ENCODE results near the gene MELTF. TPM values are rescaled to one million over a fixed set of nuclear protein-coding genes. Genes with fewer than 3 reads are reported as not detected.

The MELTF gene
- total and polyA plus RNA-seq, 9 of the 15 experiments (the other 6 are each of a cell fraction or from before 2014, with no cell fraction given): 0.35 to 10.5 (median 4.5) TPM

- TF ChIP-seq ZFP1 (CRISPR knock-in tag; IDR thresholded peaks at IDR 0.05): 0 out of 2 replicates have a peak, but pooled peaks have one; percentile 35
- TF ChIP-seq, protein P1, sequence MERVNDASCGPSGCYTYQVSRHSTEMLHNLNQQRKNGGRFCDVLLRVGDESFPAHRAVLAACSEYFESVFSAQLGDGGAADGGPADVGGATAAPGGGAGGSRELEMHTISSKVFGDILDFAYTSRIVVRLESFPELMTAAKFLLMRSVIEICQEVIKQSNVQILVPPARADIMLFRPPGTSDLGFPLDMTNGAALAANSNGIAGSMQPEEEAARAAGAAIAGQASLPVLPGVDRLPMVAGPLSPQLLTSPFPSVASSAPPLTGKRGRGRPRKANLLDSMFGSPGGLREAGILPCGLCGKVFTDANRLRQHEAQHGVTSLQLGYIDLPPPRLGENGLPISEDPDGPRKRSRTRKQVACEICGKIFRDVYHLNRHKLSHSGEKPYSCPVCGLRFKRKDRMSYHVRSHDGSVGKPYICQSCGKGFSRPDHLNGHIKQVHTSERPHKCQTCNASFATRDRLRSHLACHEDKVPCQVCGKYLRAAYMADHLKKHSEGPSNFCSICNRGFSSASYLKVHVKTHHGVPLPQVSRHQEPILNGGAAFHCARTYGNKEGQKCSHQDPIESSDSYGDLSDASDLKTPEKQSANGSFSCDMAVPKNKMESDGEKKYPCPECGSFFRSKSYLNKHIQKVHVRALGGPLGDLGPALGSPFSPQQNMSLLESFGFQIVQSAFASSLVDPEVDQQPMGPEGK (CRISPR knock-in tag; IDR thresholded peaks at IDR 0.05; ENCODE audit: borderline replicate concordance): no peak
- TF ChIP-seq ELF2 (CRISPR knock-in tag; IDR thresholded peaks at IDR 0.05): no peak
- TF ChIP-seq C11orf30 (IDR thresholded peaks at IDR 0.05; ENCODE audit: low read depth): no peak
- TF ChIP-seq MAZ (CRISPR knock-in tag; conservative IDR thresholded peaks at IDR 0.05 in 1 of 2, IDR thresholded peaks at IDR 0.05 in 1 of 2): peak; percentile 54 to 70
- no peak for TF ChIP-seq ZNF12 (CRISPR knock-in tag; IDR thresholded peaks at IDR 0.05)
- no peak for TF ChIP-seq NCOA2 (IDR thresholded peaks at IDR 0.05; ENCODE audit: partially characterized antibody in 2 of 2)
- no peak for TF ChIP-seq JUN (IDR thresholded peaks at IDR 0.05; ENCODE audit: borderline replicate concordance, low read depth, low read length)
- TF ChIP-seq JUN (CRISPR knock-in tag; IDR thresholded peaks at IDR 0.05; ENCODE audit: borderline replicate concordance): no peak
- no peak for TF ChIP-seq U2AF1 (optimal IDR thresholded peaks at IDR 0.05; ENCODE audit: low read depth, low read length)
- TF ChIP-seq, protein P2, sequence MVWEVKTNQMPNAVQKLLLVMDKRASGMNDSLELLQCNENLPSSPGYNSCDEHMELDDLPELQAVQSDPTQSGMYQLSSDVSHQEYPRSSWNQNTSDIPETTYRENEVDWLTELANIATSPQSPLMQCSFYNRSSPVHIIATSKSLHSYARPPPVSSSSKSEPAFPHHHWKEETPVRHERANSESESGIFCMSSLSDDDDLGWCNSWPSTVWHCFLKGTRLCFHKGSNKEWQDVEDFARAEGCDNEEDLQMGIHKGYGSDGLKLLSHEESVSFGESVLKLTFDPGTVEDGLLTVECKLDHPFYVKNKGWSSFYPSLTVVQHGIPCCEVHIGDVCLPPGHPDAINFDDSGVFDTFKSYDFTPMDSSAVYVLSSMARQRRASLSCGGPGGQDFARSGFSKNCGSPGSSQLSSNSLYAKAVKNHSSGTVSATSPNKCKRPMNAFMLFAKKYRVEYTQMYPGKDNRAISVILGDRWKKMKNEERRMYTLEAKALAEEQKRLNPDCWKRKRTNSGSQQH (CRISPR knock-in tag; IDR thresholded peaks at IDR 0.05): peak; percentile 78; the same call in 1 of the 2 replicates
- TF ChIP-seq, protein P3, sequence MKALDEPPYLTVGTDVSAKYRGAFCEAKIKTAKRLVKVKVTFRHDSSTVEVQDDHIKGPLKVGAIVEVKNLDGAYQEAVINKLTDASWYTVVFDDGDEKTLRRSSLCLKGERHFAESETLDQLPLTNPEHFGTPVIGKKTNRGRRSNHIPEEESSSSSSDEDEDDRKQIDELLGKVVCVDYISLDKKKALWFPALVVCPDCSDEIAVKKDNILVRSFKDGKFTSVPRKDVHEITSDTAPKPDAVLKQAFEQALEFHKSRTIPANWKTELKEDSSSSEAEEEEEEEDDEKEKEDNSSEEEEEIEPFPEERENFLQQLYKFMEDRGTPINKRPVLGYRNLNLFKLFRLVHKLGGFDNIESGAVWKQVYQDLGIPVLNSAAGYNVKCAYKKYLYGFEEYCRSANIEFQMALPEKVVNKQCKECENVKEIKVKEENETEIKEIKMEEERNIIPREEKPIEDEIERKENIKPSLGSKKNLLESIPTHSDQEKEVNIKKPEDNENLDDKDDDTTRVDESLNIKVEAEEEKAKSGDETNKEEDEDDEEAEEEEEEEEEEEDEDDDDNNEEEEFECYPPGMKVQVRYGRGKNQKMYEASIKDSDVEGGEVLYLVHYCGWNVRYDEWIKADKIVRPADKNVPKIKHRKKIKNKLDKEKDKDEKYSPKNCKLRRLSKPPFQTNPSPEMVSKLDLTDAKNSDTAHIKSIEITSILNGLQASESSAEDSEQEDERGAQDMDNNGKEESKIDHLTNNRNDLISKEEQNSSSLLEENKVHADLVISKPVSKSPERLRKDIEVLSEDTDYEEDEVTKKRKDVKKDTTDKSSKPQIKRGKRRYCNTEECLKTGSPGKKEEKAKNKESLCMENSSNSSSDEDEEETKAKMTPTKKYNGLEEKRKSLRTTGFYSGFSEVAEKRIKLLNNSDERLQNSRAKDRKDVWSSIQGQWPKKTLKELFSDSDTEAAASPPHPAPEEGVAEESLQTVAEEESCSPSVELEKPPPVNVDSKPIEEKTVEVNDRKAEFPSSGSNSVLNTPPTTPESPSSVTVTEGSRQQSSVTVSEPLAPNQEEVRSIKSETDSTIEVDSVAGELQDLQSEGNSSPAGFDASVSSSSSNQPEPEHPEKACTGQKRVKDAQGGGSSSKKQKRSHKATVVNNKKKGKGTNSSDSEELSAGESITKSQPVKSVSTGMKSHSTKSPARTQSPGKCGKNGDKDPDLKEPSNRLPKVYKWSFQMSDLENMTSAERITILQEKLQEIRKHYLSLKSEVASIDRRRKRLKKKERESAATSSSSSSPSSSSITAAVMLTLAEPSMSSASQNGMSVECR (CRISPR knock-in tag; IDR thresholded peaks at IDR 0.05): no peak
- no peak for TF ChIP-seq BHLHE40 (IDR thresholded peaks at IDR 0.05; ENCODE audit: low read length)
- TF ChIP-seq LEF1 (IDR thresholded peaks at IDR 0.05): no peak
- TF ChIP-seq, protein P4, sequence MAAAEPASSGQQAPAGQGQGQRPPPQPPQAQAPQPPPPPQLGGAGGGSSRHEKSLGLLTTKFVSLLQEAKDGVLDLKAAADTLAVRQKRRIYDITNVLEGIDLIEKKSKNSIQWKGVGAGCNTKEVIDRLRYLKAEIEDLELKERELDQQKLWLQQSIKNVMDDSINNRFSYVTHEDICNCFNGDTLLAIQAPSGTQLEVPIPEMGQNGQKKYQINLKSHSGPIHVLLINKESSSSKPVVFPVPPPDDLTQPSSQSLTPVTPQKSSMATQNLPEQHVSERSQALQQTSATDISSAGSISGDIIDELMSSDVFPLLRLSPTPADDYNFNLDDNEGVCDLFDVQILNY (CRISPR knock-in tag; IDR thresholded peaks at IDR 0.05): 0 out of 2 replicates have a peak, but pooled peaks have one; percentile 39
- 0 out of 2 replicates have a peak, but pooled peaks have one; percentile 24 for TF ChIP-seq MECOM (CRISPR knock-in tag; IDR thresholded peaks at IDR 0.05)
- no peak for TF ChIP-seq TAL1 (IDR thresholded peaks at IDR 0.05)
- no peak for TF ChIP-seq ZFP30 (CRISPR knock-in tag; IDR thresholded peaks at IDR 0.05; ENCODE audit: borderline replicate concordance)
- no peak for TF ChIP-seq MCM2 (IDR thresholded peaks at IDR 0.05; ENCODE audit: low read depth)
- TF ChIP-seq FOS (IDR thresholded peaks at IDR 0.05; ENCODE audit: extremely low read depth, insufficient read length): no peak
- TF ChIP-seq ADNP (tag; IDR thresholded peaks at IDR 0.05): no peak
These were observed 60.4 kb downstream of the MELTF start (continued) for GRCh38 chr3:196969134-196969659.

All from K562 (cell line).